ENCODE results near the gene CPEB4. TPM values are rescaled to one million over a fixed set of nuclear protein-coding genes. Genes with fewer than 3 reads are reported as not detected.

The CPEB4 gene
- total RNA-seq, 1 experiment from 2014 or later = 11.1 TPM

GRCh38 chr5:173852790-173853359 lies 35.3 kb upstream of the CPEB4 start:
- no peaks in the 10 kb centered on the region for H3K9me3 ChIP-seq (ENCODE audit: control insufficient read depth in 1 of 2, insufficient read depth in 1 of 2, low read depth in 1 of 2, low read length in 2 of 2)
- H3K4me3 ChIP-seq (replicated peaks in 1 of 2; ENCODE audit: low read depth in 1 of 2, low read length in 2 of 2) = no peak overlapping the region
- no peaks in the 10 kb centered on the region for H3K9me2 ChIP-seq (ENCODE audit: insufficient read depth)
- no peak overlapping the region for H3K4me2 ChIP-seq (ENCODE audit: low read length)
- no peaks in the 10 kb centered on the region for H4K20me1 ChIP-seq (ENCODE audit: insufficient read depth)
- H2AFZ ChIP-seq (ENCODE audit: low read depth, low read length, poor library complexity, severe bottlenecking) = no peak overlapping the region
- CTCF ChIA-PET = no interaction called here
- RAD21 ChIA-PET (ENCODE audit: low non-redundant PET in 1 of 2, low total read pairs in 2 of 2, uncharacterized antibody in 2 of 2, unreplicated experiment in 2 of 2) = no interaction called here
- no TSS peak for BruUV-seq (replicated peaks)
- TF ChIP-seq TCF7L2 (IDR thresholded peaks at IDR 0.05; ENCODE audit: borderline replicate concordance, extremely low read depth, insufficient read depth, insufficient read length) = no peak
- TF ChIP-seq ZNF274 (IDR thresholded peaks at IDR 0.05; ENCODE audit: low read depth, low read length) = no peak
- no peak for TF ChIP-seq CBX3 (IDR thresholded peaks at IDR 0.05; ENCODE audit: low read depth)
- TF ChIP-seq ZBTB33 (IDR thresholded peaks at IDR 0.05; ENCODE audit: extremely low read depth, insufficient replicate concordance, low read length) = no peak
- TF ChIP-seq RAD21 (IDR thresholded peaks at IDR 0.05; ENCODE audit: low read depth) = no peak
- TF ChIP-seq FOSL1 (IDR thresholded peaks at IDR 0.05; ENCODE audit: low read depth) = no peak
- TF ChIP-seq ZFX (IDR thresholded peaks at IDR 0.05) = no peak
- TF ChIP-seq POLR2A (IDR thresholded peaks at IDR 0.05; ENCODE audit: borderline replicate concordance, extremely low read depth, insufficient read depth, insufficient read length) = no peak
- TF ChIP-seq MAX (IDR thresholded peaks at IDR 0.05) = no peak
- H3K9ac ChIP-seq (ENCODE audit: low read length) = no peak overlapping the region
- H3K4me1 ChIP-seq (ENCODE audit: control insufficient read depth in 1 of 2, insufficient read depth in 2 of 2, low read length in 2 of 2) = no peaks in the 10 kb centered on the region
- intact Hi-C loops (cut with micrococcal nuclease) = no loop called here
- H3K27me3 ChIP-seq (ENCODE audit: insufficient read depth, low read length) = no peaks in the 10 kb centered on the region
- H3K79me2 ChIP-seq (ENCODE audit: insufficient read depth, low read length) = no peaks in the 10 kb centered on the region
- no peaks in the 10 kb centered on the region for H3K36me3 ChIP-seq (ENCODE audit: control insufficient read depth in 1 of 2, insufficient read depth in 2 of 2, low read length in 2 of 2)
- H3K27ac ChIP-seq (ENCODE audit: low read depth, low read length) = no peak overlapping the region
- ATAC-seq = no peak
- no peak for DNase-seq (ENCODE audit: low read depth, low spot score)
- POLR2A ChIA-PET = no interaction called here
